SIG-M5 treated with dmso at 0.1 percent for 504 hours (cell line): ENCODE results near the gene FAM81A.

ENCODE experiments used
- DNase-seq: peaks from one replicate; lab custom pipeline; 2025; ENCODE audit not compliant: unreplicated experiment; lab: John Stamatoyannopoulos, UW

FAM81A gene

GRCh38 chr15:59571606-59572005 is 133.6 kb downstream of the FAM81A start:
- no peak for DNase-seq
